Measurements from ENCODE around the gene MXRA7. TPM values are rescaled to one million over a fixed set of nuclear protein-coding genes. Genes with fewer than 3 reads are reported as not detected.
A peak's percentile ranks its signal among the peaks of the same experiment; 100 is the strongest.
"Not testable (repeated sequence)": the region's sequence is repeated elsewhere in the genome, so short reads cannot be mapped to it uniquely, and the experiment has no call there.

Gene MXRA7, protein sequence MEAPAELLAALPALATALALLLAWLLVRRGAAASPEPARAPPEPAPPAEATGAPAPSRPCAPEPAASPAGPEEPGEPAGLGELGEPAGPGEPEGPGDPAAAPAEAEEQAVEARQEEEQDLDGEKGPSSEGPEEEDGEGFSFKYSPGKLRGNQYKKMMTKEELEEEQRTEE
- 245 and 247 TPM in 2 replicates for total RNA-seq (2014; rRNA removed; shearing (Covaris generic))

DNA sequence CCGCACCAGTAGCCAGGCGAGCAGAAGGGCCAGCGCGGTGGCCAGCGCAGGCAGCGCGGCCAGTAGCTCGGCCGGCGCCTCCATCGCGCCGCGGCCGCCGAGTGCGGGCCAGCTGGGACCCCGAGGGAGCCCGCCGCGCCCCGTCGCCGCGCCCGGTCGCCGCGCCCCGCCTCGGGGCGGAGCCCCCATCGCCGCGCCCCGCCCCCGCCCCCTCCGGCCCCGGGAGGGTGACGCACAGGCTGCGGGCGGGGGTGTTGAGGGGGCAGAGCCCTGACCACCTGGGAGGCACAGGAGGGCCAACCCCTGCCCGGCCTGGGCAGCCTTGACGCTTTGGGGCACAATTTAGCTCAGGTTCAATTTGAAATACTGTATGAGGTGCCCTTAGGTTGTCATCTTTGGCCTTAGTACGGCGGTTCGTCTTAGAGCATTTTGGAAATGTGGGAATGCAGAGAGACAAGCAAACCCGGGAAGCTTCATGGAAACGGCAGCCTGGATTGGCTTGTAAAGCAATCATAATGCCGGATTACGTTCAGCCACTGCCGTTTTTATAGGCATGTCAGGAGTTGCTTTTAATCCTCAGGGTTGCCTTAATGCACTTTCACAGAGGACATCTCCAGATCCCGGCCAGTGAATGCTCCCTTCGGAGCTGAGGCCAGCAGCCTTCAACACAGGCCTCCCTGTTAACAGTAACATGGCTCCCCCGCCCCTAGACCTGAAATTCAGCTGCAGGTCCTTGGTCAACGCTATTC lies at the start of gene MXRA7:
MXRA7 (minus strand) TSS at position 103 of the 749 bp plus-strand sequence; CDS start at position 84, 19 bp downstream.
- H3K4me3 ChIP-seq = peak within 1 kb of the TSS; percentile 86
- peaks cover 21% of the 10 kb centered on the region for H3K4me1 ChIP-seq
- H3K36me3 ChIP-seq = peaks cover 15% of the 10 kb centered on the region
- peak; percentile 85 to 90 for DNase-seq
- peak within 1 kb of the TSS; percentile 92 for H3K27ac ChIP-seq
- H3K9me3 ChIP-seq (replicated peaks) = no peaks in the 10 kb centered on the region
- H3K27me3 ChIP-seq = no peaks in the 10 kb centered on the region

DNA sequence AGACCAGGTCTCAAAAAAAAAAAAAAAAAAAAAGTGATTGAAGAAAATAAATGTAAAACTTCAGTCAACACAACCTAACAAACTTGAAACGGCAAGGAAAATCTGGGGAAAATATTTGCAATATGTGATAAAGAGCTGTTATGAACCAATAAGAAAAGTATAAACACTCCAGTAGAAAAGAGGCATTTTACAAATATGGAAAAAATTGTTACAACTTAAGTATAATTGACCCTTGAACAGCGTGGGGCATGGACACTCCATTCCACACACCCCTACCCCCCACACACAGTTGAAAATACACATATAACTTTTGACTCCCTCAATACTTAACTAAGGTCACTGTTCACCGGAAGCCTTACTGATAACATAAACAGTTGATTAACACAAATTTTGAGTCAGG lies 47.8 kb upstream of the MXRA7 start:
- Histone ChIP-seq H3K4me1 (no peaks in the 10 kb centered on the region), H3K27me3 (no peaks in the 10 kb centered on the region), H3K27ac (no peak overlapping the region), H3K9me3 (replicated peaks) (0 out of 2 replicates have a peak, but pooled peaks cover 3% of the 10 kb centered on the region), H3K36me3 (peaks cover 28% of the 10 kb centered on the region), H3K4me3 (no peak overlapping the region)
- DNase-seq = no peak

DNA sequence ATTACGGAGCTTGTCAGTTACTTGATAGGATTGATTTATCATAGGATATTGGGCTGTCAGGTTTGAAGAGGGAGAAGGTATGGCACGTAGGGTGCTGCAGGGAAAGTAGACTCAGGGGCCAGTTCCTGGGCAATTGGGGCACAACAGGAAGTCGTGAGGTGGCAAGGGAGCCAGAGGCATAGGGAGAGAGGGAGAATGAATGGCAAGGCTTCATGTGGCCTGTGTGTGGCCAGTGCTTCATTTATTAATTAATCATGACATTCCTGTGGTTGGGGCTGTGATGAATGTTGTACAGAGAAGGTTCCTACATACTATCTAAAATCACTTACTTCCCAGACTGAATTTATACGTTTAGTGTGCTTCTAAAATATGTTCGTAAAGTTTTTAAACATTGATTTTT lies 46.5 kb upstream of the MXRA7 start:
- no peak for DNase-seq
- Histone ChIP-seq H3K27me3 (no peaks in the 10 kb centered on the region), H3K9me3 (replicated peaks) (0 out of 2 replicates have a peak, but pooled peaks cover 3% of the 10 kb centered on the region), H3K4me3 (no peak overlapping the region), H3K36me3 (peaks cover 28% of the 10 kb centered on the region), H3K4me1 (no peaks in the 10 kb centered on the region), H3K27ac (no peak overlapping the region)

DNA sequence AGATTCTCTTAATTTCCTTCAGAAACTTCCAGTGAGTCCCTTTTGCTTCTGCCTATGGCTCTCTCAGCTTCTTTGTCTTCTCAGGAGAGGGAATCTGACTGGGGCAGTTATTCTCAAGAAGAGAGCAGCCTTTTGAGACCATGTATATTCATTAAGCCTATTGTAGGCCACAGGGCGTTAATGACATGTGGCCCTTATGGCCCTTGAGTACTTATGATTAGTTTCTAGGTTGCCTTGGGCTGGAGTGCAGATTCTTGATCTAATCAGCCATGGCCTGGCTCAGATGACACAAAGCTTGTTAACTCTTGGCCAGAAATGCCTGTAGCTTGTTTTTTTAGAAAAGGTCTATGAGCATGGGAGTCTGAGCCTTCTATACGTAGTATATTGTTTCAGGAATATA lies 44.5 kb upstream of the MXRA7 start:
- DNase-seq = no peak
- 0 out of 2 replicates have a peak, but pooled peaks cover 3% of the 10 kb centered on the region for H3K9me3 ChIP-seq (replicated peaks)
- H3K27ac ChIP-seq = no peak overlapping the region
- H3K4me3 ChIP-seq = no peak overlapping the region
- H3K4me1 ChIP-seq = no peaks in the 10 kb centered on the region
- H3K36me3 ChIP-seq = peaks cover 30% of the 10 kb centered on the region
- no peaks in the 10 kb centered on the region for H3K27me3 ChIP-seq

DNA sequence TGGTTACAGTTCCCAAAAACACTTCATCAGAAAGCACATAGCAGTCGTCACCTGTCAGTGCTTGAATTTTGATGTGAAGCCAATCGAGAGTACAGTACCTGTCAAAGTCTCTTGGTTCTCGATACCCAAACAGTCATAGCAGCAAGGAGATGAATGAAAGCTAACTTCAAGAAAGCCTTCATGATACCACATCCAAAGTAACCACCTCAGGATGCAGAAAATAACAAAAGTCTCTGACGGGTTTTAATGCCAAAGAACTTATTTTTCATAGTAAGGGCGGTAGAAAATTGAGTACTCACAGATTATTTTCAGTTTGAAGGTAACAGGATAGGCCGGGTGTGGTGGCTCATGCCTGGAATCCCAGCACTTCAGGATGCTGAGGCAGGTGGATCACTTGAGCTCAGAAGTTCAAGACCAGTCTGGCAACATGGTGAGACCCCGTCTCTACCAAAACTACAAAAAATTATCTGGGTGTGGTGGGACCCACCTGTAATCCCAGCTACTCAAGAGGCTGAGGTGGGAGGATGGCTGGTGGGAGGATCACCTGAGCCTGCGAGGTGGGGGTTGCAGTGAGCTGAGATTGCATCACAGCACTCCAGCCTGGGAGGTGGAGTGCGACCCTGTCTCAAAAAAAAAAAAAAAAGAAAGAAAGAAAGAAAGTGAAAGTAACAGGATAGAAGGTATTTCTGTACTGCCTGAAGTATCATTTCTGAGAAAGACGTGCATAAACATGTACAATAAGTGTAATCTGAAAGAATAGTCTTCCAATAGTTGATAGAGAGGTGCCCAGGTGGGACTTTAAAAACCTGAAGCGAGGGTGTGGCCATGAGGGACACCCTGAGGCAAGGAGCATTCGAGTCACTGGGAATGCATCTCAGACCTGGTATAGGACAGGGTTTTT lies 42.5 kb upstream of the MXRA7 start:
- DNase-seq = no peak
- Histone ChIP-seq H3K27ac (no peak overlapping the region), H3K36me3 (peaks cover 31% of the 10 kb centered on the region), H3K4me1 (no peaks in the 10 kb centered on the region), H3K4me3 (no peak overlapping the region), H3K27me3 (no peaks in the 10 kb centered on the region), H3K9me3 (replicated peaks) (no peaks in the 10 kb centered on the region)

DNA sequence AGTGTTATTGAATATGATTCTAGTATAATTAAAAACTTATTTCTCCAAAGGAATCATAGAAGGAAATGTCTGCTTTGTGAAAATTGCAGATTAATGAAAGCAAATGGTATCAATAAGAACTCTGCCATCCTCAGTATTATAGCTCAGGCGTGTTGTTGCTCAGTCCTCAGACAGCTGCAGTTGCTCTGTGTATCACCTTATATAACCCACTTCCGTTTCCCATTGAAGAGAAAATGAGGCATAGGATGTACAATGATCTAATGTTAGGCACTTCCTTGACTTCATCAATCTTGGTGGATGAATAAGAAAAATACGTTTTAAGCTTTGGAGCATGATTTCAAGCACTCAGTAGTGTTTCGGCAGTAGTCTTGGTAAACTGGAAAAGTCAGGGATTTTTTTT lies 41.2 kb upstream of the MXRA7 start:
- Histone ChIP-seq H3K4me1 (no peaks in the 10 kb centered on the region), H3K27ac (no peak overlapping the region), H3K27me3 (no peaks in the 10 kb centered on the region), H3K4me3 (no peak overlapping the region), H3K9me3 (replicated peaks) (no peaks in the 10 kb centered on the region), H3K36me3 (peaks cover 25% of the 10 kb centered on the region)
- no peak for DNase-seq

DNA sequence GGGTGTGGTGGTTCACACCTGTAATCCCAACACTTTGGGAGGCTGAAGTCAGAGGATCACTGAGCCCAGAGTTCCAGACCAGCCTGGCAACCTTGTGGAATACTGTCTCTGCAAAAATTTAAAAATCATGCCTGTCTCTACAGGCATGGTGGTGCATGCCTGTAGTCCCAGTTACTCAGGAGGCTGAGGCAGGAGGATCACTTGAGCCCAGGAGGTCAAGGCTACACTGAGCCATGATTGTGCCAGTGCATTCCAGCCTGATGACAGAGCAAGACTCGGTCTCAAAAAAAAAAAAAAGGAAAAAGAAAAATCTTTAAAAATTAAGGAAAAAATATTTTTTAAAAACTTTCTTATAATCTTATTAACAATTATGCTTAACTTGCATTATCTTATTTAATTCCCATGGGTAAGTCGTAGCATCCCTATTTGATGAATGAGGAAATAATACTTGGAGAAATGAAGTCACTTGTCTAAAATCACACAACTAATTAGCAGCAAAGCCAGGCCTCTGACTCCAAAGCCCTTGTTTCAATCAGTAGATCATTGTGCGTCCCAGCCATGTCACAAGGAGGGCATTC lies 40.7 kb upstream of the MXRA7 start:
- Histone ChIP-seq H3K27me3 (no peaks in the 10 kb centered on the region), H3K27ac (no peak overlapping the region), H3K4me1 (no peaks in the 10 kb centered on the region), H3K9me3 (replicated peaks) (no peaks in the 10 kb centered on the region), H3K36me3 (peaks cover 26% of the 10 kb centered on the region), H3K4me3 (no peak overlapping the region)
- DNase-seq = no peak

DNA sequence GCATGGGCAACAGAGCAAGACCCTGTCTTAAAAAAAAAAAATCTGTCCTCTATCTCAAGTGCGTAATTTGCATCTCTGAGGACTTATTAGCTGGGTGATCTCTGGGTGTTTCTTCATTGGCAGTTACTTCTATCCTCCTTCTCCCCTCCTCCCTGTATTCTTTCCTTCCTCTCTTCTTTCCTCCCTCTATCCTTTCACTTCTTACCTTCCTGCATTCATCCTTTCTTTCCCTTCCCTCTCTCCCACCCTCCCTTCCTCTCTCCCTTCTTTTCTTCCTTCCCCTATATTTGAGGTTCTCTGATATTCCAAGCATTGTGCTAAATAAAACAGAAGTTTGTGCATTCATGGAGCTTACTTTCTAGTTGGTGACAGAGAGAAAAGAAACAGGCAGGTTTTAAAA lies 37.9 kb upstream of the MXRA7 start:
- Histone ChIP-seq H3K27ac (no peak overlapping the region), H3K27me3 (no peaks in the 10 kb centered on the region), H3K36me3 (peaks cover 36% of the 10 kb centered on the region), H3K4me3 (no peak overlapping the region), H3K9me3 (replicated peaks) (no peaks in the 10 kb centered on the region), H3K4me1 (no peaks in the 10 kb centered on the region)
- no peak for DNase-seq

DNA sequence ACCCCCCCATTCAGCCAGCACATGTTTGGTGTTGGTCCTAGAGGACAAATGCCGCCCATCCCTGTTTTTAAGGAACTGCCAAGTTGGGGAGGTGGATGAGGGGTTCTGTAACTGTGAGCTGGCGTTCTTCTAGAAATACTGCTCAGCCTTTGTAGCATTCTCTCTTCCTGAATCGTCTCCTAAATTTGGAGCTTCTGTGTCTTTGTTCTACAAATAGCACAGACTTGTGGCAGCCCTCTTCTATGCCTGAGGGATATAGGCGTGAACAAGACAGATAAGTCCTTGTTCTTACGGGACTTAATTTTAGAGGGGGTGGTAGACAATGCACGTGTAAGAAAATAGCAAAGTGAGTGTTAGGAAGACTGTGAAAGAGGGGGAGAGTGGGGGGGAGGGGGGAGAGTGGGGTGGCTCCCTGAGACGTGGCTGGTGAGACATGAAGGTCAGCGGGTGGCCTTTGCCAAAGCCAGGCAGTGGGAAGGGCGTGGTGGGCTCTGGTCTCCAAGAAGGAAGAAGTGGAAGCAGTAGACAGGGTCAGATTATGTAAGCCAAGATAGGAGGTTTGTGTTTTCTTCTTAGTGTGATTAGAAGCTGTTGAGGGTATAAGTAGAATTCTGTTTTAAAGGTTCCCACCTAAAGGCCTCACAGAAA lies 37.1 kb upstream of the MXRA7 start:
- no peak overlapping the region for H3K27ac ChIP-seq
- H3K36me3 ChIP-seq = peaks cover 40% of the 10 kb centered on the region
- no peaks in the 10 kb centered on the region for H3K4me1 ChIP-seq
- no peaks in the 10 kb centered on the region for H3K27me3 ChIP-seq
- DNase-seq = no peak
- H3K9me3 ChIP-seq (replicated peaks) = no peaks in the 10 kb centered on the region
- no peak overlapping the region for H3K4me3 ChIP-seq

DNA sequence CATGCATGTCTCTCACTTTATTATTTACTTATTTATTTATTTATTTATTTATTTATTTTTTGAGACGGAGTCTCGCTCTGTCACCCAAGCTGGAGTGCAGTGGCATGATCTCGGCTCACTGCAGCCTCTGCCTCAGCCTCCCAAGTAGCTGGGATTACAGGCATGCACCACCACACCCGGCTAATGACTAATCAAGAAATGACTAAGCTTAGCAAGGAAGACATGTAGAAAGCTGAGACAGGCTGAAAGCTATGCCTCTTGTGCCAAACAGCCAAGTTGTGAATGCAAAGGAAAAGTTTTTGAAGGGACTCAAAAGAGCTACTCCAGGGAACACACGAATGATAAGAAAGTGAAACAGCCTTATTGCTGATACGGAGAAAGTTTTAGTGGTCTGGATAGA lies 35.0 kb upstream of the MXRA7 start:
- H3K27ac ChIP-seq; H3K4me3 ChIP-seq; H3K27me3 ChIP-seq; H3K4me1 ChIP-seq; H3K9me3 ChIP-seq (replicated peaks); DNase-seq: not testable (repeated sequence)
- H3K36me3 ChIP-seq = peaks cover 39% of the 10 kb centered on the region

DNA sequence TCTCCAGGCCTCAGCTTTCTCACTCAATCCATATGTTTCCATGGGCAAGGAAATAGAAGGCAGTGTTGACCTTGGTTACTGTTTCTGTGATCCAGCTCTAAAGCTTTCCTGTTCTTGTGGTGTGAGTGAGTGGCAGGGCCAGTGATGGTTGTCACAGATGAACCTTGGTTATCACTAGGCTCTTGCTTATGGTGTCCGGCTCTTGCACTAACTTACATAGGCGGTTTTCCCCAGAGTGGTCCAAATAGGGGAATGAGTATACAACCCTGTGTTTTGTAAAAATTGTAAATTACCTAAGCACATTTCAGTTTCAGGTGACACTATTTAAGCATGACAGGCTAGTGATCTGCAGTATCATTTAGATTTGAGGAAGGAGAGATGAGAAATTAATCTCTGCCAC lies 34.0 kb upstream of the MXRA7 start:
- Histone ChIP-seq H3K36me3 (peaks cover 39% of the 10 kb centered on the region), H3K27ac (no peak overlapping the region), H3K27me3 (no peaks in the 10 kb centered on the region), H3K4me1 (peaks cover 5% of the 10 kb centered on the region; the same call in 1 of the 2 replicates), H3K4me3 (no peak overlapping the region), H3K9me3 (replicated peaks) (no peaks in the 10 kb centered on the region)
- no peak for DNase-seq

DNA sequence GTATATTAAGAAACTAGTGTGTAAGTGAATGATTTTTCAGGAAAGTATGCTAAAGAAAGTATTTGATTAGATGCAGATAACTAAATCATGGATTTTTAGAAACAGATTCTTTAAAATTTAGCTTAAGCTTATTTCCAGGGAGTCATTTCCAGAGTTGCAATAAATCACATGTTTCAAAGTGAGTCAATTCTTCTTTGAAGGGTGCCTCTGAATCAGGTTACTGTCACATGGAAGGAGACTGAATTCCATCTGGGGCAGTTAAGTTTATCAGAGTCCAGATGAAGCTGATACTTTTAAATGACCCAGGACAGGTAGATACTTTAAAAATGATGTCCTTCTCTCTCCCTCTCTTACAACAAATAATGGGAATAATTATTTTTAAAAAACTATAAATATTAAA lies 32.2 kb upstream of the MXRA7 start:
- H3K9me3 ChIP-seq (replicated peaks) = no peaks in the 10 kb centered on the region
- peaks cover 35% of the 10 kb centered on the region for H3K36me3 ChIP-seq
- no peak for DNase-seq
- no peak overlapping the region for H3K4me3 ChIP-seq
- H3K27ac ChIP-seq = no peak overlapping the region
- H3K4me1 ChIP-seq = peaks cover 8% of the 10 kb centered on the region; the same call in 1 of the 2 replicates
- no peaks in the 10 kb centered on the region for H3K27me3 ChIP-seq

DNA sequence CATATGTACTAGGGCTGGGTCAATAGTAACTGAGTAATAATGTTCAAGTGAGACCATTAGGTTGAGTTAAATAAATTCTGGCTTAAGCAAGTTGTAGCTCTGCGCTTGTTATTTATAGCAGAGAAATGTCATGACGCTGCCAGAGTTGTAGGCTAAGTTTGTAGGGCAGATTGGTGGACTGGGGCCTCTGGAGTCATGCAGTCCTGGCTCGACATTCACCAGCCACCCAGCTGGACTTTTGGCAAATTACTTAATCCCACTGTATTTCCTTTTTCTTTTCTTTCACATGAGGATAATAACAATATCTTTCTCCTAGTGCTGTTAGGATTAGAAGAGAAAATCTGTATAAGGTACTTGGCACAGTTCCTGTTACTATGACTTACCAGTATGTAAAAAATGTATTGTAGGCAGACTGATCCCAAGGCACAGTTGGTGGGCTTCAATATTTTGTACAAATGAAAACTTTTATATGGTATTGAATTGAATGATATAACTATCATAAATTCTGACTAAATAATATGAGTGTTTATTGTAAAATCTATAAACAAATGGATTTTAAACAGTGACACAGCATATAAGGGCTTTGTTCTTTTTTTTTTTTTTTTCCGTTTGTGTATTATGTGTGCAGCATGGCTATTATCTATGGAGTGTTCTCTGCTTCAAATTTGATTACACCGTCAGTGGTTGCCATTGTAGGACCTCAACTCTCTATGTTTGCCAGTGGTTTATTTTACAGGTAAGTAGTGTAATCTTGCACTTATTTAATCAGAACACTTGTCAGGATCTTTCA lies 29.8 kb upstream of the MXRA7 start:
- H3K4me3 ChIP-seq = no peak overlapping the region
- H3K27ac ChIP-seq = no peak overlapping the region
- peaks cover 8% of the 10 kb centered on the region; the same call in 1 of the 2 replicates for H3K4me1 ChIP-seq
- no peaks in the 10 kb centered on the region for H3K27me3 ChIP-seq
- no peaks in the 10 kb centered on the region for H3K9me3 ChIP-seq (replicated peaks)
- peaks cover 36% of the 10 kb centered on the region for H3K36me3 ChIP-seq
- peak in 1 of 2 experiments; percentile 29 for DNase-seq
